Stimulated activated CD4-positive, alpha-beta T cell treated with anti-CD3 and anti-CD28 coated beads, Interleukin-4, amount 100 ng/mL, for 48 hours (primary cell): ENCODE results near the gene TEKTIP1.
"Not testable (repeated sequence)": the region's sequence is repeated elsewhere in the genome, so short reads cannot be mapped to it uniquely, and the experiment has no call there.

Source experiments
- DNase-seq, 2 donors: peaks; one replicate each; pipeline ENCODE4 v3.0.0-alpha.2; 2020; ENCODE audit warnings: low read depth in 2 of 2

Gene TEKTIP1

GRCh38 chr19:3507371-3508120 is 31.4 kb upstream of the TEKTIP1 start:
- DNase-seq = no peak

DNA sequence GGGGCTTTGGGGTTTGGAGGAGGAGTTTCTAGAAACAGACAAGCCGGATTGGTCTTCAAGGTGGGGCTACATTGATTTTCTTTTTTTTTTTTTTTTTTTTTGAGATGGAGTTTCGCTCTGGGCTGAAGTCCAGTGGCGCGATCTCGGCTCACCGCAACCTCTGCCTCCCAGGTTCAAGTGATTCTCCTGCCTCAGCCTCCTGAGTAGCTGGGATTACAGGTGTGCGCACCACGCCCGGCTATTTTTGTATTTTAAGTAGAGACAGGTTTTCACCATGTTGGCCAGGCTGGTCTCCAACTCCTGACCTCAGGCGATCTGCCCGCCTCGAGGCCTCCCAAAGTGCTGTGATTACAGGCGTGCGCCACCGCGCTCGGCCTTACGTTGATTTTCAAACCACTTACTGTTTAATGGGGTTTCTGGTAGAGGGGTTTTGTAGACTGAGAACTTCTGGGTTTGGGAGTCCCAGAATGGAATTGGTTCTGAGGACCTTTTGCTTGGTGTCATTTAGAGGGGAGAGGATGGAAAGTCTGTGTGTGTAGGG is 30.8 kb upstream of the TEKTIP1 start:
- not testable (repeated sequence) for DNase-seq

DNA sequence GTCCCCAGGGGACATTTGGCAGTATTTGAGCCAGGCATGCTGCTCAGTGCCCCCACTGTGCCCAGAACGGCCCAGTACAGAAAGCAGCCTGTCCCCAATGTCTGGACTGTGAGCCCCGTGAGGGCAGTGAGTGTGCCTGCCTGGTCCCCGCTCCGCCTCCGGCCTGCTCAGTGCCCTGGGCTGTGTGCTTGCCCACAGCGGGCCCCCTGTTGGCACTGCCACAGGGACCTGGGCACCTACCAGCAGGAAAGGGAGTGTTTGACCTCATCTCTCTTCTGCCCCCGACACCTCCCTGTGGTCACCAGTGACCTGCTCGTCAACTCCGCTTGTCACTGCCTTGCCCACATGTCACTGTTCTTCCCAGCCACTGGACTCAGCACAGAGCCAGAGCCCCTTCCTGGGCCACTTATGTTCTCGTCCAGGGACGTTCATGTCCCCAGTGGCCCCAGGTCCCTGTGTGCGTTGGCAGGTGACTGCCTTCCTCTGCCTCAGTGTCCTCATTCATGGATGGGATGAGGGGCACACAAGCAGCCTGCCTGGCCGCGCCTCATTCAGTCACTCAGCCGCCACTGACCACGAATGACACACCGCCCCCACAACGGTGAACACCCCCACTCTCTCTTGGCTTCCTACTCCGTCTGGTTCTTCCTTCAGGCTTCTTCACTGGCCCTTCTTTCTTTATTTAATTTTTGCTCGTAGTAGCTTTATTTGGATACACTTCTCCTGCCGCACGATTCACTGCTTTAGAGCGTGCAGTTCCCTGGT is 30.0 kb upstream of the TEKTIP1 start:
- no peak for DNase-seq

DNA sequence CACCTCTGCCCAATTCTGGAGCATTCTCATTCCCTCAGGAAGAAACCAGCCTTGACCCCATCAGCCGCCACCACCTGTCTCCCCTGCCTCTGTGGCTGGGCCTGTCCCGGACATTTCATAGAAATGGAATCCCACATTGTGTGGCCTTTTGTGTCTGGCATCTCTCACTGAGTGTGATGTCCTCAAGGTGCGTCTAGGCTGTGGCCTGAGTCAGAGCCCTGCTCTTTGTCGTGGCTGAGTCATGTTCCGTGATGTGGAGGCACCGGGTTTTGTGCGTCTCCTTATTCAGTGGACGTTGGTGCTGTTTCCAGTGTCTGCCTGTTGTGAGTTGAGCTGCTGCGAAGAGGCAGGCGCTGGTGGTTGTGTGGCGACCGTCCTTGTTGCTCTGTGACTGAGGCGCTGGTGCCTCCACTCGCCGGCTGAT is 29.4 kb upstream of the TEKTIP1 start:
- peak in 1 of 2 donors; percentile 35 for DNase-seq

DNA sequence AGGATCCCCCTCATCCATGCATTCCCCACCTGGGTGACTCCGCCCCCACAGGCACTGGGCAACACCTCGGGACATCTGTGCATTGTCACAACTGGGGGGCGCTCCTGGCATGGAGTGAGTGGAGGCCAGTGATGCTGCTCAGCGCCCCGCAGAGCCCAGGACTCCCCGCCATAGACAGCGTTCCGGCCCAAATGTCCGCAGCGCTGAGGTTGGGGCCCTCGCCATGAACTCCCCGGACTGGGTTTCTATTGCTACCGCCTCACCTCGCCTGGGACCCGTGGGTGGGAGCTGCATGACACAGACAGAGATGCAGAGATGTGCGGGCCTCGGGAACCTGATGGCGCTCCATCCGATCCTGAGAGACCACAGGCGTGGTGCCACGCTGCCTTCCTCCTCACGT is 28.2 kb upstream of the TEKTIP1 start:
- DNase-seq = no peak

- no peak for DNase-seq
Measured at GRCh38 chr19:3511506-3512251, 27.3 kb upstream of the TEKTIP1 start.

- DNase-seq = no peak
Measured at GRCh38 chr19:3512562-3513228, 26.3 kb upstream of the TEKTIP1 start.

GRCh38 chr19:3513229-3514140 is 25.5 kb upstream of the TEKTIP1 start:
- no peak for DNase-seq

DNA sequence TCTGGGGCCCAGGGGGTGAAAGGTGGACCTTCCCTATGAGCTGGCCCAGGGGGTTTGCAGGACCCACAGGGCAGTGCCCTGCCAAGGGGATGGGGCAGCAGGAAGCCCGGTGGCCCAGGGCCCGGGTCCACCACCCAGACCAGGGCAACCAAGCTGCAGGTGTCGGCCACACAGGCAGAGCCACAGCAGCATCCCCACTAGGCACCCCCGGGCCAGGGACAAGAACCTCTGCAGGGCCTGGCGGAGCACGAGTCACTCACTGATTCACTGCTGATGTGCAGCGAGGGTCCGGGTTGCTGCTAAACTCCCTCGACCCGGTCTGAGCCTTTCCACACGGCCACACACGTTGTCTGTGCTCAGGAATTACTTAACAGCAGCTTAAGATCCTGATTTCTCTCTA is 24.0 kb upstream of the TEKTIP1 start:
- no peak for DNase-seq

- no peak for DNase-seq
Measured at GRCh38 chr19:3515891-3516422, 23.0 kb upstream of the TEKTIP1 start.

DNA sequence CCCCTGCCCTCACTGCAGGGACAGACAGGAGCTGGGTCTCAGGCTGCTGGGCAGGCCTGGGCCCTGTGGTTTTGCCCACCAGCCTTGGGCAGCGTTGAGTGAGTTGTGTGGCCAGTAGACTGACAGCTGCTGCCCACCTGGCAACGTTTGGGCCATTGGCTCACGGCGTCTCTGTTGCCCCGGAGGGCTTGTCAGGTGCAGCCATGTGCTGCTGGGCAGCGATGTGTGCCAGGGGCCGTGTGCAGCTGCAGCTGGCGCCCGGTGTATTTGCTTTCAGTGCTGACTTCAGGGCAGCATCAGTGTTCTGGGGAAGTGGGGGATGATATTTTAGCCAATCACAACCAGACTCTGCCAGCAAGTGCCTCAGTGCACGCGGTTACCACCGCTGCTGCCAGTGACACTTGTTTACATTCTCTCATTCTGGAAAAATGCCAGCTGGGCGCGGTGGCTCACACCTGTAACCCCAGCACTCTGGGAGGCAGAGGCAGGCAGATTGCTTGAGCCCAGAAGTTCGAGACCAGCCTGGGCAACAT is 22.2 kb upstream of the TEKTIP1 start:
- DNase-seq = no peak

DNA sequence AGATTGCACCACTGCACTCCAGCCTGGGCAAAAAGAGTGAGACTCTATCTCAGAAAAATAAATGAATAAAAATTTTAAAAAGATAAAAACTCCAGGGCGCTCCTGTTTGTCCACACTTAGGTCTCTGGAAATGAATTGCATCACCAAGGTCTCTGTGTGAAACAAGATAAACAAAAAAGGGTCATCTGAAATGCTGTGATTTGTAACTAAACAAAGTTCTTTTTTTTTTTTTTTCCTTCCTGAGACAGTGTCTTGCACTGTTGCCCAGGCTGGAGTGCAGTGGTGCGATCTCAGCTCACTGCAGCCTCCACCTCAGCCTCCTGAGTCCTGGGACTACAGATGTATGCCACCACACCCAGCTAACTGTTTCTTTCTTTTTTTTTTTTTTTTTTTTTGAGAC is 21.3 kb upstream of the TEKTIP1 start:
- DNase-seq = no peak

GRCh38 chr19:3518255-3518654 is 20.7 kb upstream of the TEKTIP1 start:
- no peak for DNase-seq

DNA sequence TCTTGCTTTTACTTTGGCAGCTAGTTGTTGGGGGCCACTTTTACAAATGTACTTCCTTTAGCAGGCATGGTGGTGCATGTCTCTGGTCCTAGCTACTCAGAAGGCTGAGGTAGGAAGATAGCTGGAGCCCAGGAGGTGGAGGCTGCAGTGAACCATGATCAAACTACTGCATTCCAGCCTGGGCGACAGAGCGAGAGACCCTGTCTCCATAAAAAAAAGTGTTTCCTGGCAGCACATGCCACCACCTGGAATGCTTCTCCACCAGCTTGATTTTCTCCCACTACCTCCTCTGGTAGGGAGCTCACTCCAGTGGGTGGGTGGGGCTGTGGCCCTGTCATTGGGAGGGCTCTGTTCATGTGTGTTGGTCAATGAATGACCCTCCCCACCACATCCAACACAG is 20.3 kb upstream of the TEKTIP1 start:
- no peak for DNase-seq

DNA sequence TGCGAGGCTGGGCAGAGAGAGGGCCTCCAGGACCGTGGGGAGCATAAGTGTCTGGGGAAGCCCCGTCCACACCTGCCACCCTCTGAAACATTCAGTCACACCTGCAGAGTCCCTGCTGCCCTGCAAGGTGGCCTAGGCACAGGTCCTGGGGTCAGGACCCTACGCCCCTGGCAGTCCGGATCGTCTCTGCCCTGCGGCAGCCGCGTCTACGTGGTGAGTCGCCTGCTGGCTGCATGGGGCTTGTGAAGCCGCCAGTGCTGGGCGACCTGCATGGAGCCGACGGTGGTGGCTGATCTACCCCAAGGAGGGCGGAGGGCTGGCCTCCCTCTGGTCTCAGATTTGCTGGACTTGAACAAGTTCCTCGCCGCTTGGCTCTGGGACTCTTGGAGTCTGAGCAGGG is 19.8 kb upstream of the TEKTIP1 start:
- no peak for DNase-seq

- no peak for DNase-seq
Measured at GRCh38 chr19:3520166-3521103, 18.5 kb upstream of the TEKTIP1 start.

DNA sequence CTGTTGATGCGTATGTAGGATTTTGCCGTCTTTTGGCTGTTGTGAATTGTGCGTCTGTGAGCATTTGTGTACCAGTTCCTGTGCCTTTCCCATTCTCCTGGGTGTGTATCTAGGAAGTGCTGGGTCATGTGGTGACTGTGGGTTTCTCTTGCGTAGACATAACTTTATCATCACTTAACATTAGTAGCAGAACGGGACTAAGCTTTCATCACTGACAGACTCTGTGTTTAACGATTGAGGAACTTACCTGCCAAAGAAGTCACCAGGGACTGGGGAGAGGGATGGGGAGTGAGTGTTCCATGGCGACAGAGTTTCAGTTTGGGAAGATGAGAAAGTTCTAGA is 17.9 kb upstream of the TEKTIP1 start:
- no peak for DNase-seq

DNA sequence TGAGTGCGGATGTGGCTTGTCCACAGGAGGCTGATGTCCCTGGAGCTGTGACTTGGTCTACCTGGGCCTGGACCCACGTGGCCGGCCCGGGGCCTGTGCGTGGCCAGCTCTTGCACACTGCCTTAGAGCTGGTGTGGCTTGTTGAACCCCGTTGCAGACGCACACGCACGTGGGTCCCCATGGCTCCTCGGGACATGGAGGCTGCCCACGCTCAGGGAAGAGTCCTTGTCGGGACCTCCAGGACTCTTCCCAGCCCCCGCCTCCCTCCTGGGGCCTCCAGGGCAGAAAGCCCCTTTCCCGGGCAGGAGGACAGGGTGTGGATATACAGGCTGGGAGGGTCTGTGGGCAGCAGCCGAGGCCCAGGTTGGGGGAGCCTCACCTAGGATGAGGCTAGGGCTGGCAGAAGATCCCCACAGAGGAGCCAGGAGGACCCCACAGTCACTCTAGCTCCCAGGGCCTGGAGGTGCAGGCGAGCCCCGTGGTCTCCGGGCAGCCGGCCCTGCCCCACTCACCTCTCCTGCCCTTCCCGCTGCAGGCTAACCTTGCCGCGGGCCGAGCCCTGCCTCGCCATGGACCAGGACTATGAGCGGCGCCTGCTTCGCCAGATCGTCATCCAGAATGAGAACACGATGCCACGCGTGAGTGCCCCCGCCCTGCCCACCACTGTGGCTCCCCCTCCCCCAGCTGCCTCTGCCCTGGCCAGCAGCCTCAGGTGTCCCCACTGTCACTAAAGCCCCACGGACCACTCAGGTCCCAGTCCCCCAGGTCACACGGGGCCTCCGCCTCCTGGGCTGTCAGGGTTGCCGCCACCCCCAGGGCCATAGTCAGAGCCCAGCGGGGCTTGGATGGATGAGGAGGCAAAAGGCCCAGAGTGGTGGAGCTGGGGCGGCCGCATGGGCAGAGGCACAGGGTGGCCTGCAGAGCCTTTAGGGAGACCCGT is 16.3 kb upstream of the TEKTIP1 start:
- DNase-seq = no peak
